ENCODE data around the gene SF3B3.
"Not testable (repeated sequence)": the region's sequence is repeated elsewhere in the genome, so short reads cannot be mapped to it uniquely, and the experiment has no call there.

The SF3B3 gene

DNA sequence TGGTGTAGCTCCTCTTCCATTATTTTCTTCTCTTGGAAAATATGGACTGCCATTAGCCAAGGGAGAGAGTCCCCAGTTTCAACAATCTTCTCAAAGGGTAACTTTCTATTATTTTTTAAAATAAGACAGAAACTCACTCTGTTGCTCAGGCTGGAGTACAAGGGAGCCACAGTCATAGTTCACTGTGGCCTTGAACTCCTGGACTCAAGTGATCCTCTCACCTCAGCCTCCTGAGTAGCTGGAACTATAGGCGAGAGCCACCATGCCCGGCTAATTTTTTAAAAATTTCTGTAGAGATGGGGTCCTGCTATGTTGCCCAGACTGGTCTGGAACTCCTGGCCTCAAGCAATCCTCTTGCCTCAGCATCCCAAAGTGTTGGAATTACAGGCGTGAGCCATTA, 13.4 kb upstream of the SF3B3 start:
- DNase-seq (ENCODE audit: low read depth): no peak
- no peak overlapping the region for H3K4me3 ChIP-seq (ENCODE audit: control insufficient read depth, low read depth, low read length)
- TF ChIP-seq, protein P1, sequence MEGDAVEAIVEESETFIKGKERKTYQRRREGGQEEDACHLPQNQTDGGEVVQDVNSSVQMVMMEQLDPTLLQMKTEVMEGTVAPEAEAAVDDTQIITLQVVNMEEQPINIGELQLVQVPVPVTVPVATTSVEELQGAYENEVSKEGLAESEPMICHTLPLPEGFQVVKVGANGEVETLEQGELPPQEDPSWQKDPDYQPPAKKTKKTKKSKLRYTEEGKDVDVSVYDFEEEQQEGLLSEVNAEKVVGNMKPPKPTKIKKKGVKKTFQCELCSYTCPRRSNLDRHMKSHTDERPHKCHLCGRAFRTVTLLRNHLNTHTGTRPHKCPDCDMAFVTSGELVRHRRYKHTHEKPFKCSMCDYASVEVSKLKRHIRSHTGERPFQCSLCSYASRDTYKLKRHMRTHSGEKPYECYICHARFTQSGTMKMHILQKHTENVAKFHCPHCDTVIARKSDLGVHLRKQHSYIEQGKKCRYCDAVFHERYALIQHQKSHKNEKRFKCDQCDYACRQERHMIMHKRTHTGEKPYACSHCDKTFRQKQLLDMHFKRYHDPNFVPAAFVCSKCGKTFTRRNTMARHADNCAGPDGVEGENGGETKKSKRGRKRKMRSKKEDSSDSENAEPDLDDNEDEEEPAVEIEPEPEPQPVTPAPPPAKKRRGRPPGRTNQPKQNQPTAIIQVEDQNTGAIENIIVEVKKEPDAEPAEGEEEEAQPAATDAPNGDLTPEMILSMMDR (conservative IDR thresholded peaks at IDR 0.05; ENCODE audit: control insufficient read depth, insufficient read depth, low read depth, low read length): no peak

DNA sequence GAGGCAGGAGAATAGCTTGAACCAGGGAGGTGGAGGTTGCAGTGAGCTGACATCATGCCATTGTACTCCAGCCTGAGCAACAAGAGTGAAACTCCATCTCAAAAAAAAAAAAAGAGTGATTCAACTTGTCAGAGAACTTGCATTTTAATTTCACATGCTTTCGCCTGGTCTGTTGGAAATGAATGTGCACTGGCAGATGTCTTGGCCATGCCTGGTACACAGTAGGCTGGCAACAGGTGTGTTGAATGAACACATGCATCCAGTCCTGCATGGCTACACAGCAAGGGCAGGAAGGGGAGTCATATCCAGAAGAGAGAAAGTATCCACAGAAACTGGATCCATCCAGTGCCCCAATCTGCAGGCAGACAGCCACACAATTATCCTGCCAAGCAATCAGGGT, 11.8 kb upstream of the SF3B3 start:
- no peak for DNase-seq (ENCODE audit: low read depth)
- no peak overlapping the region for H3K4me3 ChIP-seq (ENCODE audit: control insufficient read depth, low read depth, low read length)
- TF ChIP-seq, protein P1 (conservative IDR thresholded peaks at IDR 0.05; ENCODE audit: control insufficient read depth, insufficient read depth, low read depth, low read length): no peak

DNA sequence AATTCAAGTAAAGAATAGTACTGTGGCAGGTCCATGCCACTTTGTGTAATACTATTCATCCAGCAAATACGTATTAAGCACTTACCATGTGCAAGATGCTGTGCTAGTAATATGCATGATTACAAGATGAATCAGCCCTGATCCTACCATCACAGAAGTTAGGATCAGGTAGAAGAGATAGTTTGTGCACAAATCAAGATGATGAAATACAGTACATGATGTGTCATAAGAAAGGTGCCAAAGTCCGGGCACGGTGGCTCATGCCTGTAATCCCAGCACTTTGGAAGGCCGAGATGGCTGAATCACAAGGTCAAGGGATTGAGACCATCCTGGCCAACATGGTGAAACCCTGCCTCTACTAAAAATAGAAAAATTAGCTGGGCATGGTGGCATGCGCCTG, 11.2 kb upstream of the SF3B3 start:
- no peak overlapping the region for H3K4me3 ChIP-seq (ENCODE audit: control insufficient read depth, low read depth, low read length)
- peak; percentile 85 for DNase-seq (ENCODE audit: low read depth)
- TF ChIP-seq, protein P1 (conservative IDR thresholded peaks at IDR 0.05; ENCODE audit: control insufficient read depth, insufficient read depth, low read depth, low read length): no peak

DNA sequence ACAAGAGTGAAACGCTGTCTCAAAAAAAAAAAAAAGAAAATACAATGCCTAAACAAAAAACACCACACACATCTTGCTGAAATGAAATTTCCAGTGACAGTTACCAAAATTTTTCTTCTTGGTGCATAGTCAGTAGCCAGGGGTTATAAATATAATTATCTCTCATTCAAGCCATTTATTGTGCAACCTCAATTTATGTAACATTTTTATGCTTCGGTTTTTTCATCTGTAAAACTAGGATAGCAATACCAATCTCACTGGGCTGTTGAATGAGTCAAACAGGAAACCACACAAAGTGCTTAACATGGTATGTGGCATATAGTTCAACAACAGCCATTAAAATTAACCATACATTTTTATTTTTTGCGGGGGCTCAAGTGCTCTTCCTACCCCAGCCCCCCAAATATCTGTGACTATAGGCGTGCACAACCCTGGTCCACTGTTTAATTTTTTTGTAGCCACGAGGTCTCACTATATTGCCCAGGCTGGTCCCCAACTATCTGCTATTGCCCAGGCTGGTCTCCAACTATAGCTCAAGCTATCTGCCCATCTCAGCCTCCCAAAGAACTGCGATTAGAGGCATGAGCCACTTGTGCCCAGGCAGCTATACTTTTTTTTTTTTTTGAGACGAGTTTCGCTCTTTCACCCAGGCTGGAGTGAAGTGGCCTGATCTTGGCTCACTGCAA, 2.9 kb upstream of the SF3B3 start:
- DNase-seq (ENCODE audit: low read depth): peak; percentile 67
- no peak overlapping the region for H3K4me3 ChIP-seq (ENCODE audit: control insufficient read depth, low read depth, low read length)
- TF ChIP-seq, protein P1 (conservative IDR thresholded peaks at IDR 0.05; ENCODE audit: control insufficient read depth, insufficient read depth, low read depth, low read length): no peak

DNA sequence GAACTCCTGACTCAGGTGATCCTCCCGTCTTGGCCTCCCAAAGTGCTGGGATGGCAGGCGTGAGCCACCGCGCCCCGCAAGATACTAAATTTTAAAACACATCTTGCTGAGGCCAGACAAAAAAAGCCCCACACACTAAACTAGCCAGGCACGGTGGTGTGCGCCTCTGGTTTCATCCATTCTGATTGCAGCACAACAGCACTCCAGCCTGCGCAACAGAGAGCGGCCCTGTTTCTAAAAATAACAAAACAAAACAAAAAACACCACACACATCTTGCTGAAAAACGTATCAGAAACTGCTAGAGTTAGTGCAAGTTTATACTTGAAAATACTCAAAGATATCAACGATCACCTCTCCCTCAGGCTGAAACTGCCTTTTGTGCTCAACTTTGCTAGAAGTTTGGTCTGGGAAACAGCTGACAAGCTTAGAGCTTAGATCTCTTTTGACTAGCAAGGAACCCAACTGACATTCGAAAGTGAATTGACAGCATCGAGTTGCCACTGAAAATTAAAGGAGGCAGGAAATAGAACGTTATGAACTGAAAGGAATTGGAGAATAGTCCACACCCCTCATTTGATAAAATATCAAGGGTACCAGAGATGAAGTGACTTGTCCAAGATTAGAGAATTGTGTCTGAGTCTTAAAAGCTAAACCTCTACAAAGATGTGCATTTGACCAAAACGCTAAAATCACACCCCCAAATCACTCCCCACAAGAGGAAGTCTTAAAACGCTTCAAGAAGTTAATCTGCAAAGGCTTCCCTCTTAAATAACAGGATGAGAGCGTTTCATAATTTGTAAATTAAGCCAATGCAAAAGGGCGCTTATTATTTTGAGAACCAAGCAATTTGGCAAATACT, 1.2 kb upstream of the SF3B3 start:
- peak overlapping the region; percentile 98 for H3K4me3 ChIP-seq (ENCODE audit: control insufficient read depth, low read depth, low read length)
- TF ChIP-seq, protein P1 (conservative IDR thresholded peaks at IDR 0.05; ENCODE audit: control insufficient read depth, insufficient read depth, low read depth, low read length): no peak
- no peak for DNase-seq (ENCODE audit: low read depth)

DNA sequence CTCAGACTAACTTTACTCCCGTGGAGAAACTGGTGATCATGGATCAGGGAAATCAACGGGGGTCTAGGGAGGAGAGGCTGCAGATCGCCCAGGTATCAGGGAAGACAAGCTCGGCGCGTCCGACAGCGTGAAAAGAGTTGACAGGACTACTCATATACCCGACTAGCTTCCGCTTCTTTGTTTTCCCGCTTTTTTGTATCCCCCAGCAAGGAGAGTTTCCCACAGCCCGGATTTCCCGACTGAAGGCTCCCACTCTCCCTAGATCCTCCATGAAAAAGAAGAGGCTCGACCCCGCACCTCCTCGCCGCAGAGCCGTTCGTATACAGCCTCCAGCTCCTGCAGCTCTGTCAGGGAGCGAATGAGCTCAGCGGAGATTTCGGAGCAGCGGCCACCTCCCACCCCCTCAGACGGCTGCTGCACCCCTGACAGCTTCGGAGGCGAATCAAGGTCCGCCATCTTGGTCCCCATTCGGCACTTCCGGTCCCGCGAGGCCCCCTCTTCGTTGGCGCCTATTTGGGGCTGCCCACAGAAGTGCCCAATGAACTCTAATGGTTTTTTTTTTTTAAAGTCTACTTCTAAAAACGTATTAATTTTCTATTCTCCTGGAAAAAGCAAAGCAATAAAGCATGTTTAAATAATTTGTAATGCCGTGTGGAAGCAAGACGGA, 407 bp upstream of the SF3B3 start, which contains the start of gene COG4:
COG4 (minus strand) TSS at position 479 of the 667 bp plus-strand sequence; CDS start at position 468, 11 bp downstream.
- DNase-seq (ENCODE audit: low read depth): peak; percentile 79
- TF ChIP-seq, protein P1 (conservative IDR thresholded peaks at IDR 0.05; ENCODE audit: control insufficient read depth, insufficient read depth, low read depth, low read length): no peak
- H3K4me3 ChIP-seq (ENCODE audit: control insufficient read depth, low read depth, low read length): peak within 1 kb of the TSS; percentile 98

DNA sequence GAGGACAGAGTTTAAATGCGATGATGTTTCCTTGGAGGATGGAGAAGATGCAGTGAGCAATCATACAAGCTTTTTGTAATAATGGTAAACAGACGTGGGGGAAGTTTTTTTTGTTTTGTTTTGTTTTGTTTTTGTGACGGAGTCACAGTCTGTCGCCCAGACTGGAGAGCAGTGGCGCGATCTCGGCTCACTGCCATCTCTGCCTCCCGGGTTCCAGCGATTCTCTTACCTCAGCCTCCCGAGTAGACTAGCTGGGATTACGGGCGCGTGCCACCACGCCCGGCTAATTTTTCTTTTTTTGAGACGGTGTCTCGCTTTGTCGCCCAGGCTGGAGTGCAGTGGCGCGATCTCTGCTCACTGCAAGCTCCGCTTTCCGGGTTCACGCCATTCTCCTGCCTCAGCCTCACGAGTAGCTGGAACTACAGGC, 796 bp downstream of the SF3B3 start:
- peak overlapping the region; percentile 98 for H3K4me3 ChIP-seq (ENCODE audit: control insufficient read depth, low read depth, low read length)
- DNase-seq (ENCODE audit: low read depth): not testable (repeated sequence)
